Activated T-helper 2 cell treated with anti-CD3 and anti-CD28 coated beads, Interferon-gamma antibody, Interleukin-2, Interleukin-4, amounts not matched to agents 10 μg/mL and 5 μg/mL and 100 μg/mL, durations not matched to agents 14 hours and 24 hours and 36 hours (primary cell): ENCODE measurements around the gene ZC3H15. TPM values are rescaled to one million over a fixed set of nuclear protein-coding genes. Genes with fewer than 3 reads are reported as not detected.
A peak's percentile ranks its signal among the peaks of the same experiment; 100 is the strongest.
"Not testable (repeated sequence)": the region's sequence is repeated elsewhere in the genome, so short reads cannot be mapped to it uniquely, and the experiment has no call there.

Experiments used
- DNase-seq: peaks from one replicate; pipeline ENCODE4 v3.0.0; 2021; ENCODE audit warnings: low spot score
- H3K27ac Mint-ChIP-seq: one replicate; pipeline ENCODE4 v1.8.0; 2021; ENCODE audit warnings: mixed read lengths
- H3K27me3 Mint-ChIP-seq: one replicate; pipeline ENCODE4 v1.8.0; 2021; ENCODE audit warnings: low read depth, mixed read lengths
- H3K36me3 Mint-ChIP-seq: one replicate; pipeline ENCODE4 v1.8.0; 2021; ENCODE audit warnings: low read depth, mixed read lengths
- H3K4me1 Mint-ChIP-seq: one replicate; pipeline ENCODE4 v1.8.0; 2021; ENCODE audit warnings: low read depth, mixed read lengths
- H3K4me3 Mint-ChIP-seq: one replicate; pipeline ENCODE4 v1.8.0; 2021; ENCODE audit warnings: low read depth, mild to moderate bottlenecking, moderate library complexity, mixed read lengths
- H3K9me3 Mint-ChIP-seq: one replicate; pipeline ENCODE4 v1.8.0; 2021; ENCODE audit warnings: mixed read lengths
- intact Hi-C: fragments of 100-400 bp; cut with micrococcal nuclease; formaldehyde crosslinking; loops from one replicate; pipeline ENCODE4 v1.15.1; 2023
- total RNA-seq: library from RNA; stranded (reverse); gene quantifications from 2 replicates; pipeline ENCODE4 v1.2.3, GENCODE V29; 2022

ZC3H15 gene
- 93.6 and 94.5 TPM in 2 replicates for total RNA-seq

DNA sequence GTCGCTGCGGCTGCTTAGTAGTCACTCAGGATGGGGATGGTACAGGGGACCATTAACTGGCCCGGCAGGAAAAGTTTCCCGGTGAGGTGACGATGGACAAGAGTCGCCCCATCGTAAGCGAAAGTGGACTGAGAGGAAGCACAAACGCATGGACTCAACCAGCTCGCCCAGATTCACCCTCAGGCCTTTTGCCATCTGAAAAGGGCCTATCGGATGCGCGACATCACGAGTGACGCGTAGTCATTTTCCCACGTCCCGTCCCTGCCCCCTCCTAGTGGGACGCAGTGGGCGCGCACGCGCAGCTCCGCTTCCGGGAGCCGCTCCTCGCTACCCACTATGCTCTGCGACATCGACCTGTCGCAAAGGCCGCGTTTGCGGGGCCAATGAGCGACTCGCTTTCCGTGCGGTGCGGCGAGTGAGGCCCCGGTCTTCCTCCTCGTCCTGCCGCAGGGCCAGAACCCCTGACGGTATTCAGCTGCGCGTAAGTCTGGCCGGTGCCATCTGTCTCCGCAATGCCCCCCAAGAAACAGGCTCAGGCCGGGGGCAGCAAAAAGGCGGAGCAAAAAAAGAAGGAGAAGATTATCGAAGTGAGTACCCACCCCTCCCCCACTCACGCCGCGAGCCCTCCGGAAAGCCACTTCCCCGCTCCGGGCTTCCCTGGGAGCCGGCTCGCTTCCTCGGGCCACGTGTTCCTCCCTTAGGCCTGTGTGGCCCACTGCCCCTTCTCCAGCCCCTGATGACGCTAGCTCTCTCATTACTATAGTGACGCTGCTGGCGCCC lies at the start of gene ZC3H15:
Gene ZC3H15 (plus strand): TSS at position 390 of the 780 bp plus-strand sequence. CDS start 123 bp downstream, at position 513.
- intact Hi-C loops: loop anchor here (1.0 kb wide), 2 partner anchors 103 to 155 kb away; no protein-coding TSS in a partner anchor
- H3K27me3 Mint-ChIP-seq: no peaks in the 10 kb centered on the region
- peaks cover 28% of the 10 kb centered on the region for H3K36me3 Mint-ChIP-seq
- no peaks in the 10 kb centered on the region for H3K9me3 Mint-ChIP-seq
- H3K4me3 Mint-ChIP-seq: peak within 1 kb of the TSS; percentile 99
- peaks cover 51% of the 10 kb centered on the region for H3K4me1 Mint-ChIP-seq
- DNase-seq: peak; percentile 95
- peak within 1 kb of the TSS; percentile 99 for H3K27ac Mint-ChIP-seq

DNA sequence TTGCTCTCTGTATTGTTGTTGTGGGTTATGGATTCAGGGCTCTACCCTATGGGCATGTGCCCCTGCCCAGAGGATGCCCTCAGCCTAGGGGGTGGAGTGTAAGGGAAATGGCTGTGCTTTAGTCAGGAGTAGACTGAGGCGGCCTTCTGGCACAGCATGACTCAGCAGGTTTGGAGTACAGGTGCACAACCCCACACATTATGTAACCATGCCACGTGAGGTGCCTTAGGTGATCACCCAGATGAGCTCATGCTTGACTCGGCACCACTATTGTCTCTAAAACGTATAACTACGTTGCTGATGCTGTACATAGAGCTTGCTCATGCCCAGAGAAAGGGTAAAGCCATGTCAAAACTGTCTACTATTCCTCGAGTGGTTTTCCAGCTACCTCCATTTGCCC lies 48.3 kb upstream of the ZC3H15 start:
- H3K9me3 Mint-ChIP-seq: peaks cover 6% of the 10 kb centered on the region
- H3K4me3 Mint-ChIP-seq: no peak overlapping the region
- no peaks in the 10 kb centered on the region for H3K27me3 Mint-ChIP-seq
- H3K27ac Mint-ChIP-seq: no peak overlapping the region
- no peaks in the 10 kb centered on the region for H3K36me3 Mint-ChIP-seq
- H3K4me1 Mint-ChIP-seq: no peaks in the 10 kb centered on the region
- no peak for DNase-seq
- intact Hi-C loops: no loop called here

DNA sequence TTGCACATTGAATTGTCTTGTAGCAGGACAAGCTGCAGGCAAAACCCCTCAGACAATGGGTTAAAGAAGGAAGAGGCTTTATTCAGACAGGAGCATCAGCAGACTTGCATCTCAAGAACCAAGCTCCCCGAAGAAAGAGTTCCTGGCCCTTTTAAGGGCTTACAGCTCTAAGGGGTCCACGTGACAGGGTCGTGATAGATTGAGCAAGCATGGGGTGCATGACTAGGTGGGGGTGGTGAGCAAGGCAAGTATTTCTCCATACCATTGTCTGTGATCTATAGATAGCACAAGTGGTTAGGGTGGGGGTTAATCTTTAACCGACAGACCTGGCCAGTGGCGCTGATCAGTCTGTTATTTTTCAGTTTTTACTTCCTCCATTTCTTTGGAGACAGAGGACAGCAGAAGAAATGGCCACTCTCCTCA lies 46.4 kb upstream of the ZC3H15 start:
- DNase-seq, H3K4me1 Mint-ChIP-seq, H3K27me3 Mint-ChIP-seq, H3K9me3 Mint-ChIP-seq, H3K4me3 Mint-ChIP-seq, H3K36me3 Mint-ChIP-seq, H3K27ac Mint-ChIP-seq, intact Hi-C loops: not testable (repeated sequence)

DNA sequence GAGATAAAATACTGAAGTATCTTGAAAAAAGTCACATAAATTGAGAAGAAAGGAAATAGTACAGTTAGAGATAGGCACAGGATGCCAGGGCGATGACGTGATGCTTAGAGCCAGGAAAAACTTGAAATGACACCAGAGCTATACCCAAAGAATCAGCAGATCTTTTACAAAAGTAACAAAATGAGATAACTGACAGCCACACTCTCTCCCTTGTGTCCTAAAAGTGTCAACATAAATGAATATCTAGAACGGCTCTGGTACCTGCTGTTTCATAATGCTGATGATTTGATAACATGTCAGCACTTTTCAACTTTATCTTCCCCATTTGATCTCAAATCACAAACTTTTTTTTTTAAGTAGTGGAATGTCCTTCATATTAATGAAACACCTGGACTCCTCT lies 45.6 kb upstream of the ZC3H15 start:
- intact Hi-C loops: no loop called here
- H3K36me3 Mint-ChIP-seq: no peaks in the 10 kb centered on the region
- no peak overlapping the region for H3K27ac Mint-ChIP-seq
- H3K4me3 Mint-ChIP-seq: no peak overlapping the region
- no peak for DNase-seq
- no peaks in the 10 kb centered on the region for H3K27me3 Mint-ChIP-seq
- H3K4me1 Mint-ChIP-seq: no peaks in the 10 kb centered on the region
- peaks cover 6% of the 10 kb centered on the region for H3K9me3 Mint-ChIP-seq

DNA sequence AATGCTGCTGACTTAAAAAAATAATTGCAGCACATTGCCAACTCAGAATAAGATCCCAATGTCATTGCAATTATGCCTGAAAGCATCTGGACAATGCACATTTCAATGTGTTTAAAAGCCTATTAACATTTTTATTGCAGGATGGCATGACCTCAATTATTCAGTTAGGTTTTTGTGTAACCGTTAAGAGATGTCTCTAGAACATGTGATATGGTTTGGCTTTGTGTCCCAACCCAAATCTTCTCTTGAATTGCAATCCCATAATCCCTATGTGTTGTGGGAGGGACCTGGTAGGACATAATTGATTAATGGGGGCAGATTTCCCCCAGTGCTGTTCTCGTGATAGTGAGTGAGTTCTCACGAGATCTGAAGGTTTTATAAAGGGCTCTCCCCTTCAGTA lies 43.2 kb upstream of the ZC3H15 start:
- Mint-ChIP-seq H3K36me3 (no peaks in the 10 kb centered on the region), H3K4me1 (no peaks in the 10 kb centered on the region), H3K9me3 (peaks cover 6% of the 10 kb centered on the region), H3K27me3 (no peaks in the 10 kb centered on the region), H3K27ac (no peak overlapping the region), H3K4me3 (no peak overlapping the region)
- DNase-seq: no peak
- intact Hi-C loops: no loop called here

DNA sequence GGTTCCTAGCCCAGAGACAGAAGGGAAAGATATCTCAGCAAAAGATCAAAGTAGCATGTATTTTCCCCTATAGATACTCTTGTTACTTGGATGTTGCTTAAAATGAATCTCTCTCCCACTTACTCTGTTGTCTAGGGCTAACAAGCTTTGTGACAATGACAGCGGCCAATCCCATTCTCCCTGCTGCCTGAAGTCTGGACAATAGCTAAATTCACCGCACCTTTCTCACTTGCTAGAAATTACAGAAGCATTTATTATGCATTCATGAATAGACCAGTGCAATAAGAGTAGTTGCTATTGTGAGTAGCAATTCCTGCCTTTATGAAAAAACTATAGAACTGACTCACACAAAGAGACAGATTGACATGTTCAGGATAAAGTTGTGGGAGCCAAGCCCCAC lies 42.2 kb upstream of the ZC3H15 start:
- no peaks in the 10 kb centered on the region for H3K36me3 Mint-ChIP-seq
- intact Hi-C loops: no loop called here
- no peak overlapping the region for H3K27ac Mint-ChIP-seq
- H3K4me3 Mint-ChIP-seq: no peak overlapping the region
- no peaks in the 10 kb centered on the region for H3K4me1 Mint-ChIP-seq
- DNase-seq: no peak
- H3K9me3 Mint-ChIP-seq: peaks cover 3% of the 10 kb centered on the region
- no peaks in the 10 kb centered on the region for H3K27me3 Mint-ChIP-seq

DNA sequence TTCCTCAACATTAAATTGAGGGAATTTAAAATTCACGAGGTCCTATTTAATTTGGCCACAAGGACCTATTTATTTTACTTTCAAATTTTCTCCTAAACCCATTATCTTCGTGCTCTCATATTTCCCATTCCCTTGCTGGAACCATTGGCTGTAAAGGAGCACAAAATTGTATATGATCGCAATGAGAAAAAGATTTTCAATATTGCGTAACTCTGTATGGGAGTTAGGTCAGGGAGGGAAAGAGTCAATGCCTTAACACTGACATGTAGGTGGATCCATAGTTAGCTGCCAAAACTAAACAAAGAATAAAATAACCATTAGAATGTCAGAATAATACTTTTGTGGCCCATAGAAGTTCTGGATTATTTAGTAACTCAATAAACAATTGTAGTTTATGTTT lies 40.6 kb upstream of the ZC3H15 start:
- H3K9me3 Mint-ChIP-seq: no peaks in the 10 kb centered on the region
- no peak for DNase-seq
- H3K27me3 Mint-ChIP-seq: no peaks in the 10 kb centered on the region
- intact Hi-C loops: no loop called here
- no peak overlapping the region for H3K27ac Mint-ChIP-seq
- no peaks in the 10 kb centered on the region for H3K4me1 Mint-ChIP-seq
- no peak overlapping the region for H3K4me3 Mint-ChIP-seq
- no peaks in the 10 kb centered on the region for H3K36me3 Mint-ChIP-seq

DNA sequence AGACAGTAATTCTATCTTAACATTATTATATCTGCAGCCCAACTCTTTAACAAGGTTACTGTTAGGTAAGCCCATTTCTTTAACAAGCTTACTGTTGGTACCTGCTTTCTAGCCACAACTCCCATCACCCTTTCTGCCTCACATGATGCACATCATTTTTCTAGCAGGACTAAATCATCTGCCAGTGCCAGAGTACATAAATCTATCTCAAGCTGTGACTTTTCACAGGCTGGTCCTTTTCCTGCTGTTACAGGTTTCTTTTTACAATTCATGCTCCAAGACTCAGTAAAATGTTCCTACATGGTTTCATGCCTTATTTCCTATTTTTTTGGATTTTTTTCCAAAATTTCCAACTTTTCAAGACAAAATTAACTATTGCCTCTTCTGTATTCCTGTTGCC lies 30.4 kb upstream of the ZC3H15 start:
- DNase-seq: no peak
- intact Hi-C loops: no loop called here
- no peaks in the 10 kb centered on the region for H3K4me1 Mint-ChIP-seq
- no peak overlapping the region for H3K4me3 Mint-ChIP-seq
- no peak overlapping the region for H3K27ac Mint-ChIP-seq
- no peaks in the 10 kb centered on the region for H3K36me3 Mint-ChIP-seq
- no peaks in the 10 kb centered on the region for H3K27me3 Mint-ChIP-seq
- H3K9me3 Mint-ChIP-seq: no peaks in the 10 kb centered on the region

DNA sequence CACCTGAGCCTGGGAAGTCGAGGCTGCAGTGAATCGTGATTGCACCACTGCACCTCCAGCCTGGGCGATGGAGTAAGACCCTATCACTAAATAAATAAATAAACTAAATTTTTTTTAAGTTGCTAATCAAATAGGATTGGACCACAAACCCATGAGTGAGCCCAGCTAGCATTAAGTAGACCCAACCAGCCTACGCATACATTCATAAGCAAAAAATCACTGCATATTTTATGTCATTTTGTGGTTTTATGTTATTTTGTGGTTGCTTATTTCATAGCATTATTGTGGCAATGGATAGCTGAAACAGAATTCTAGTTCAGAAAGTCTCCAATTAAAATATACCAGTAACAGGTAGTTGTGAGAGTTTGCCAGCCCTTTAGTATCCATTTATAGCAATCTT lies 29.1 kb upstream of the ZC3H15 start:
- Mint-ChIP-seq H3K27ac (no peak overlapping the region), H3K4me3 (no peak overlapping the region), H3K27me3 (no peaks in the 10 kb centered on the region), H3K9me3 (no peaks in the 10 kb centered on the region), H3K4me1 (no peaks in the 10 kb centered on the region), H3K36me3 (no peaks in the 10 kb centered on the region)
- no peak for DNase-seq
- intact Hi-C loops: no loop called here

DNA sequence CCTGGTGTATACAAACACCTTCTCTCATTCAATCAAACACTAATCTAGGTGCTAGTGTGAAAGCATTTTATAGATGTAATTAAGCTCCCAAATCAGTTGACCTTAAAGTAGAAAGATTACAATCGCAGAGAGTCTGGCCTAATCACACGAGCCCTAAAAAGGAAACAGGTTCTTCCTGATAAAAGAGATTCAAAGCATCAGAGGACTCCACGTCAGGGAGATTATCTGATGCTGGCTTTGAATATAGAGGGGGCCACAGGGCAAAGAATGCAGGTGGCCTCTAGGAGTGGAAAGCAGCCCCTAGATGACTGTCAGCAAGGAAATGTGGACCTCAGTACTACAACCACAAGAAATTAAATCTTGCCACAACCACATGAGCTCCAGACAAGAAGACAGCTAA lies 28.2 kb upstream of the ZC3H15 start:
- no peak for DNase-seq
- Mint-ChIP-seq H3K27me3 (no peaks in the 10 kb centered on the region), H3K36me3 (no peaks in the 10 kb centered on the region), H3K4me1 (peaks cover 1% of the 10 kb centered on the region), H3K4me3 (no peak overlapping the region), H3K9me3 (no peaks in the 10 kb centered on the region), H3K27ac (no peak overlapping the region)
- intact Hi-C loops: no loop called here

DNA sequence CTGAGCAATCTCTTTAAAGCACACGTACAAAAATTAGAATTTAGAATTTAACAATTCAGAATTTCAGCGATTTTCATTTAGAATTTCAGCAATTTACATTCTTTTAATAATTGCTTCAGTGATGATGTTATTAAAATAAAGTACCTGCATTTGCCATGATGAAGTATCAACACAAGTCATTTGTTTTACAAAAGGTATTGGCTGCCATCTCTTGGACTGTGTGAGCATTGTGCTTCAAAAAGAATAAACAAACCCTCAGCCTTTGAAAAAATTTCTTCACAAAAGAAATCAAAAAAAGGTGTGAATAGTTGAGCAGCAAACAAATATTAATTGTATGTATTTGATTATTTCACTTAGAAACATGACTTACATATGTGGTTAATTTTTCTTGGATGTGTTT lies 27.1 kb upstream of the ZC3H15 start:
- Mint-ChIP-seq H3K27ac (no peak overlapping the region), H3K4me1 (peaks cover 3% of the 10 kb centered on the region), H3K36me3 (no peaks in the 10 kb centered on the region), H3K4me3 (no peak overlapping the region), H3K27me3 (no peaks in the 10 kb centered on the region), H3K9me3 (no peaks in the 10 kb centered on the region)
- intact Hi-C loops: no loop called here
- no peak for DNase-seq

DNA sequence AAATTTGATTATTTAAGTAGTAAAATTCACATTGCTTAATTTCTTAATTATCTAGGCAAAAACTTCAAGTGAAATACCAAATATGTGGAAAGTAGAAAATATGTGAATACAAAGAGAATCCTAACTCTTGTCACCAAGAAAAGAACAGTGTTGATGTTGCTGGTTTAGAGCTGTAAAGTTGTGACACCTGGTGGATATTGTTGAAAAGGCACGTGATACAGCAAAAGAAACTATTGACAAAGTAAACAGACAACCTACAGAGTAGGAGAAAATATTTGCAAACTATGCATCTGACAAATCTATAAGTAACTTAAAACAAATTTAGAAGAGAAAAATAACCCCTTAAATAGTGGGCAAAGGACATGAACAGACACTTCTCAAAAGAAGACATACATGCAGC lies 25.6 kb upstream of the ZC3H15 start:
- Mint-ChIP-seq H3K36me3 (no peaks in the 10 kb centered on the region), H3K27me3 (no peaks in the 10 kb centered on the region), H3K4me1 (peaks cover 3% of the 10 kb centered on the region), H3K4me3 (no peak overlapping the region), H3K9me3 (no peaks in the 10 kb centered on the region), H3K27ac (no peak overlapping the region)
- intact Hi-C loops: no loop called here
- no peak for DNase-seq

DNA sequence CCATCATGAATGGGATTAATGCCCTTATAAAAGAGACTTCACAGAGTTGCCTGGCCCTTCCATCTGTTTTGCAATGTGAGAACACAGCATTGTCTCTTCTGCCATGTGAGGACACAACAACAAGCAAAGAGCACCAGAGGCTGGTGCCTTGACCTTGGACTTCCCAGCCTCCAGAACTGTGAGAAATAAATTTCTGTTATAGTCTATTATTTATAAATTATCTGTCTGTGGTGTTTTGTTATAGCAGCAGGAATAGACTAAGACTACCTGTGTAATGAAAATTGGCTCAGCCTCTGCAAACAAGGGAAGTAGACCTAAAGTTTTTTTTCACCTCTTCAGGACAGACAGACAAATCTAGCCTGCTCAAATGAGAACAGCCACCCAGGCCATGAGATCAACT lies 19.3 kb upstream of the ZC3H15 start:
- Mint-ChIP-seq H3K4me3 (no peak overlapping the region), H3K36me3 (no peaks in the 10 kb centered on the region), H3K27ac (no peak overlapping the region), H3K4me1 (peaks cover 3% of the 10 kb centered on the region), H3K9me3 (peaks cover 10% of the 10 kb centered on the region), H3K27me3 (no peaks in the 10 kb centered on the region)
- no peak for DNase-seq
- intact Hi-C loops: no loop called here

DNA sequence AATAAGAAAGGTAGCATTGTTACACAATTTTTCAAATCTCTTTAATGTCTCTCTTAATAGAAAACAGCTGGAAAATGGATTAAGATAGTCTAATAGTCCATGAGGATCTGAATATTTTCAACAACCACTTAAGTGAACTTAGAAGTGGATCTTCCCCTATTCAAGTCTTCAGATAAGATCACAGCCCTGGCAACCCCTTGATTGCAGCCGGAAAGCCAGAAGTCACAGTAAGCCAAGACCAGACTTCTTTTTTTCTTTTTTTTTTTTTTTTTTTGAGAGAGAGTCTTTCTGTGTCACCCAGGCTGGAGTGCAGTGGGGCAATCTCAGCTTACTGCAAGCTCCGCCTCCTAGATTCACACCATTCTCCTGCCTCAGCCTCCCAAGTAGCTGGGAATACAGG lies 18.6 kb upstream of the ZC3H15 start:
- no peaks in the 10 kb centered on the region for H3K36me3 Mint-ChIP-seq
- intact Hi-C loops: no loop called here
- H3K4me3 Mint-ChIP-seq: no peak overlapping the region
- no peak overlapping the region for H3K27ac Mint-ChIP-seq
- peaks cover 3% of the 10 kb centered on the region for H3K4me1 Mint-ChIP-seq
- DNase-seq: no peak
- no peaks in the 10 kb centered on the region for H3K27me3 Mint-ChIP-seq
- H3K9me3 Mint-ChIP-seq: peaks cover 15% of the 10 kb centered on the region
